Glutamatergic neuron (in vitro differentiated cells): ENCODE measurements around the gene RUSC2. TPM values are rescaled to one million over a fixed set of nuclear protein-coding genes. Genes with fewer than 3 reads are reported as not detected.
A peak's percentile ranks its signal among the peaks of the same experiment; 100 is the strongest.

ENCODE experiments used
- DNase-seq: peaks from one replicate; pipeline ENCODE4 v3.0.0; 2022
- H3K27ac Mint-ChIP-seq: one replicate; pipeline ENCODE4 v1.8.0; 2020; ENCODE audit warnings: mild to moderate bottlenecking, mixed read lengths, inconsistent platforms; ENCODE audit not compliant: unreplicated experiment
- H3K27me3 Mint-ChIP-seq: one replicate; pipeline ENCODE4 v1.8.0; 2020; ENCODE audit warnings: mild to moderate bottlenecking, moderate library complexity, mixed read lengths, inconsistent platforms; ENCODE audit not compliant: unreplicated experiment
- H3K36me3 Mint-ChIP-seq: one replicate; pipeline ENCODE4 v1.8.0; 2020; ENCODE audit warnings: mild to moderate bottlenecking, mixed read lengths, inconsistent platforms; ENCODE audit not compliant: unreplicated experiment
- H3K4me1 Mint-ChIP-seq: one replicate; pipeline ENCODE4 v1.8.0; 2020; ENCODE audit warnings: mild to moderate bottlenecking, low read depth, mixed read lengths, inconsistent platforms; ENCODE audit not compliant: unreplicated experiment
- H3K4me3 Mint-ChIP-seq: one replicate; pipeline ENCODE4 v1.8.0; 2020; ENCODE audit warnings: mild to moderate bottlenecking, mixed read lengths, inconsistent platforms; ENCODE audit not compliant: unreplicated experiment
- H3K9me3 Mint-ChIP-seq: one replicate; pipeline ENCODE4 v1.8.0; 2020; ENCODE audit warnings: mild to moderate bottlenecking, moderate library complexity, mixed read lengths, inconsistent platforms; ENCODE audit not compliant: unreplicated experiment
- CTCF ChIP-seq: fragments of 200-600 bp; sonication (generic); IDR thresholded peaks from one replicate; pipeline ENCODE4 v1.5.0; 2021; ENCODE audit not compliant: partially characterized antibody, unreplicated experiment
- total RNA-seq: library from RNA; stranded (reverse); fragmentation: NEBNext Ultra II Directional; extraction: Animal tissue kit (Norgen Biotek cat#: 25700); gene quantifications from one replicate; pipeline ENCODE4 v1.2.1, GENCODE V29; 2021; ENCODE audit not compliant: unreplicated experiment

RUSC2 gene
- total RNA-seq, 1 donor from 2014 or later, result 84.4 TPM

GRCh38 chr9:35518225-35518821, 28.4 kb downstream of the RUSC2 start:
- H3K27me3 Mint-ChIP-seq, result peaks cover 3% of the 10 kb centered on the region
- DNase-seq, result no peak
- H3K4me1 Mint-ChIP-seq, result peaks cover 13% of the 10 kb centered on the region
- H3K36me3 Mint-ChIP-seq, result no peaks in the 10 kb centered on the region
- H3K9me3 Mint-ChIP-seq, result no peaks in the 10 kb centered on the region
- peak overlapping the region; percentile 20 for H3K4me3 Mint-ChIP-seq
- TF ChIP-seq CTCF, result no peak
- no peak overlapping the region for H3K27ac Mint-ChIP-seq

- TF ChIP-seq CTCF, result no peak
- H3K9me3 Mint-ChIP-seq, result no peaks in the 10 kb centered on the region
- no peak for DNase-seq
- peaks cover 13% of the 10 kb centered on the region for H3K4me1 Mint-ChIP-seq
- H3K36me3 Mint-ChIP-seq, result no peaks in the 10 kb centered on the region
- H3K27me3 Mint-ChIP-seq, result peaks cover 3% of the 10 kb centered on the region
- H3K27ac Mint-ChIP-seq, result peak overlapping the region; percentile 26
- no peak overlapping the region for H3K4me3 Mint-ChIP-seq
These were observed 29.2 kb downstream of the RUSC2 start for GRCh38 chr9:35518981-35519679.

GRCh38 chr9:35519692-35520363, 29.9 kb downstream of the RUSC2 start:
- Mint-ChIP-seq H3K4me3 (no peak overlapping the region), H3K36me3 (no peaks in the 10 kb centered on the region), H3K9me3 (no peaks in the 10 kb centered on the region), H3K27ac (no peak overlapping the region), H3K27me3 (peaks cover 2% of the 10 kb centered on the region), H3K4me1 (peaks cover 13% of the 10 kb centered on the region)
- TF ChIP-seq CTCF, result no peak
- no peak for DNase-seq

GRCh38 chr9:35520364-35520710, 30.4 kb downstream of the RUSC2 start:
- peaks cover 2% of the 10 kb centered on the region for H3K27me3 Mint-ChIP-seq
- no peaks in the 10 kb centered on the region for H3K9me3 Mint-ChIP-seq
- DNase-seq, result no peak
- no peak overlapping the region for H3K27ac Mint-ChIP-seq
- peaks cover 13% of the 10 kb centered on the region for H3K4me1 Mint-ChIP-seq
- no peak overlapping the region for H3K4me3 Mint-ChIP-seq
- H3K36me3 Mint-ChIP-seq, result no peaks in the 10 kb centered on the region
- TF ChIP-seq CTCF, result no peak

- H3K4me1 Mint-ChIP-seq, result peaks cover 13% of the 10 kb centered on the region
- no peak for TF ChIP-seq CTCF
- H3K27me3 Mint-ChIP-seq, result peaks cover 2% of the 10 kb centered on the region
- H3K4me3 Mint-ChIP-seq, result no peak overlapping the region
- no peaks in the 10 kb centered on the region for H3K9me3 Mint-ChIP-seq
- no peaks in the 10 kb centered on the region for H3K36me3 Mint-ChIP-seq
- no peak overlapping the region for H3K27ac Mint-ChIP-seq
- DNase-seq, result no peak
These were observed 31.8 kb downstream of the RUSC2 start for GRCh38 chr9:35521708-35522107.
